Measurements from ENCODE around the gene ANKRD26.

Gene ANKRD26

DNA sequence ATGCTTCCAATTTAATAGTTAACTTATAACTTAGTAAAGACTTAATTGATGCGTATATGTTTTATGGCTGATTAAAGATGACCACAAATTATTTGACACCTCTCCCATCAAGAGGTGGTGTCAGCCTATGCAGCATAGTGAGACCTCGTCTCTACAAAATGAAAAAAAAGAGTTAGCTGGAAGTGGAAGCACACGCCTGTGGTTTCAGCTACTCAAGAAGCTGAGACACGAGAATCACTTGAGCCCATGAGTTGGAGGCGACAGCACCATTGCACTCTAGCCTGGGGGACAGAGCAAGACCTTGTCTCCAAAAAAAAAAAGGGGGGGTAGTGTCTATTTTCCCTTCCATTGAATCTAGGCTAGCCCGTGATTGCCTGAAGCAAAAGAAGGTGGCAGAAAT lies 140.5 kb downstream of the ANKRD26 start:
- TF ChIP-seq, protein P1, sequence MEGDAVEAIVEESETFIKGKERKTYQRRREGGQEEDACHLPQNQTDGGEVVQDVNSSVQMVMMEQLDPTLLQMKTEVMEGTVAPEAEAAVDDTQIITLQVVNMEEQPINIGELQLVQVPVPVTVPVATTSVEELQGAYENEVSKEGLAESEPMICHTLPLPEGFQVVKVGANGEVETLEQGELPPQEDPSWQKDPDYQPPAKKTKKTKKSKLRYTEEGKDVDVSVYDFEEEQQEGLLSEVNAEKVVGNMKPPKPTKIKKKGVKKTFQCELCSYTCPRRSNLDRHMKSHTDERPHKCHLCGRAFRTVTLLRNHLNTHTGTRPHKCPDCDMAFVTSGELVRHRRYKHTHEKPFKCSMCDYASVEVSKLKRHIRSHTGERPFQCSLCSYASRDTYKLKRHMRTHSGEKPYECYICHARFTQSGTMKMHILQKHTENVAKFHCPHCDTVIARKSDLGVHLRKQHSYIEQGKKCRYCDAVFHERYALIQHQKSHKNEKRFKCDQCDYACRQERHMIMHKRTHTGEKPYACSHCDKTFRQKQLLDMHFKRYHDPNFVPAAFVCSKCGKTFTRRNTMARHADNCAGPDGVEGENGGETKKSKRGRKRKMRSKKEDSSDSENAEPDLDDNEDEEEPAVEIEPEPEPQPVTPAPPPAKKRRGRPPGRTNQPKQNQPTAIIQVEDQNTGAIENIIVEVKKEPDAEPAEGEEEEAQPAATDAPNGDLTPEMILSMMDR (conservative IDR thresholded peaks at IDR 0.05; ENCODE audit: low read depth, low read length): no peak
- DNase-seq (ENCODE audit: low read depth): no peak
- H3K4me3 ChIP-seq (ENCODE audit: low read length): no peak overlapping the region

Data from retinal pigment epithelial cell (primary cell).